K562 (cell line): ENCODE measurements around the gene CEP95. TPM values are rescaled to one million over a fixed set of nuclear protein-coding genes. Genes with fewer than 3 reads are reported as not detected.

Experiments used
- BRF2 ChIP-seq: IDR thresholded peaks from 3 replicates; pipeline ENCODE4 v1.6.1; 2011; ENCODE audit warnings: borderline replicate concordance, mild to moderate bottlenecking; ENCODE audit not compliant: insufficient read length, insufficient read depth
- GTF2F1 ChIP-seq: IDR thresholded peaks from 2 replicates; pipeline ENCODE4 v1.6.1; 2011; ENCODE audit warnings: low read depth, low read length, improper control_type of control experiment
- HNRNPL ChIP-seq: fragments of 200-400 bp; formaldehyde crosslinking; IDR thresholded peaks from 2 replicates; pipeline ENCODE4 v1.6.1; 2017; ENCODE audit warnings: low read depth, mild to moderate bottlenecking, low read length
- MXI1 ChIP-seq: IDR thresholded peaks from 2 replicates; pipeline ENCODE4 v1.6.1; 2011; ENCODE audit warnings: low read depth, mild to moderate bottlenecking, improper control_type of control experiment, low read length
- MYC ChIP-seq, 2 experiments: fragments of 250-450 bp in 1 of 2; sonication (Bioruptor Pico) in 1 of 2; IDR thresholded peaks; 2 replicates each; pipeline versions ENCODE4 v1.5.1 to v1.6.1; 2012 to 2021; ENCODE audit warnings: low read depth in 2 of 2, borderline replicate concordance in 1 of 2, improper control_type of control experiment in 1 of 2, low read length in 1 of 2, mild to moderate bottlenecking in 1 of 2, moderate library complexity in 1 of 2
- POLR2G ChIP-seq: fragments of 200-400 bp; formaldehyde crosslinking; IDR thresholded peaks from 2 replicates; pipeline ENCODE4 v1.6.1; 2017; ENCODE audit warnings: low read depth, mild to moderate bottlenecking, antibody characterized with exemption, low read length, moderate library complexity
- RBFOX2 ChIP-seq: fragments of 200-400 bp; formaldehyde crosslinking; IDR thresholded peaks from 2 replicates; pipeline ENCODE4 v1.6.1; 2017; ENCODE audit warnings: low read depth, mild to moderate bottlenecking, low read length, moderate library complexity
- RBM22 ChIP-seq: fragments of 200-400 bp; formaldehyde crosslinking; IDR thresholded peaks from 2 replicates; pipeline ENCODE4 v1.6.1; 2018; ENCODE audit warnings: low read length, low read depth; ENCODE audit not compliant: poor library complexity, severe bottlenecking
- RCOR1 ChIP-seq, 2 experiments: IDR thresholded peaks; 2 replicates each; pipeline ENCODE4 v1.6.1; 2012; ENCODE audit warnings: low read depth in 2 of 2, low read length in 2 of 2, borderline replicate concordance in 1 of 2, improper control_type of control experiment in 1 of 2
- SRSF9 ChIP-seq: fragments of 200-400 bp; formaldehyde crosslinking; IDR thresholded peaks from 2 replicates; pipeline ENCODE4 v1.6.1; 2017; ENCODE audit warnings: low read depth, low read length, borderline replicate concordance
- U2AF1 ChIP-seq: fragments of 200-400 bp; formaldehyde crosslinking; optimal IDR thresholded peaks from 2 replicates; pipeline ENCODE3; 2017; ENCODE audit warnings: mild to moderate bottlenecking, low read depth, low read length, moderate library complexity
- ZNF184 ChIP-seq: sonication (generic); formaldehyde crosslinking; IDR thresholded peaks from 2 replicates; pipeline ENCODE4 v1.5.0; 2020; ENCODE audit warnings: missing genetic modification reagents
- ZNF274 ChIP-seq: IDR thresholded peaks from 2 replicates; pipeline ENCODE4 v1.6.1; 2011; ENCODE audit warnings: low read depth, mild to moderate bottlenecking, low read length, moderate library complexity, borderline replicate concordance
- polyA plus RNA-seq, 8 experiments: library from polyadenylated mRNA; depleted of rRNA in 4 of 8; stranded (reverse) in 5 of 8; unstranded in 3 of 8; fragments of >200 nt; fragmentation: Nextera tagmentation in 2 of 8; fragmentation: Illumina TruSeq in 1 of 8; extraction: Ambion mirVana in 2 of 8; extraction: Trizol in 1 of 8; gene quantifications; 2 replicates each; pipeline versions ENCODE4 v1.2.1 to v1.2.3, GENCODE V29; 2011 to 2014; ENCODE audit warnings: inconsistent platforms in 1 of 8, missing spikeins in 1 of 8
- total RNA-seq, 7 experiments: library from RNA; depleted of rRNA in 6 of 7; stranded (reverse); fragments of >200 nt in 6 of 7; fragmentation: Illumina TruSeq in 2 of 7; extraction: Trizol in 2 of 7; gene quantifications; 2 replicates each; pipeline versions ENCODE4 v1.2.1 to v1.2.3, GENCODE V29; 2011 to 2021; ENCODE audit warnings: low replicate concordance in 1 of 7

Gene CEP95
- total and polyA plus RNA-seq, 9 of the 15 experiments (the other 6 are each of a cell fraction or from before 2014, with no cell fraction given) = 26.7 to 80.7 (median 56.9) TPM

- TF ChIP-seq HNRNPL = peak; percentile 16
- no peak for TF ChIP-seq SRSF9
- no peak for TF ChIP-seq ZNF274
- TF ChIP-seq U2AF1 = peak; percentile 43
- TF ChIP-seq MYC (IDR thresholded peaks at IDR 0.05; ENCODE audit: low read depth, low read length) = no peak
- TF ChIP-seq MYC (CRISPR knock-in tag; IDR thresholded peaks at IDR 0.05; ENCODE audit: borderline replicate concordance, low read depth) = no peak
- TF ChIP-seq BRF2 = no peak
- no peak for TF ChIP-seq RCOR1 (IDR thresholded peaks at IDR 0.05; ENCODE audit: borderline replicate concordance in 1 of 2, low read depth in 2 of 2, low read length in 2 of 2)
- 0 out of 2 replicates have a peak, but pooled peaks have one; percentile 8 for TF ChIP-seq MXI1
- peak; percentile 80 for TF ChIP-seq RBFOX2
- 0 out of 2 replicates have a peak, but pooled peaks have one; percentile 41 for TF ChIP-seq POLR2G
- TF ChIP-seq GTF2F1 = no peak
- peak; percentile 73 for TF ChIP-seq RBM22
- no peak for TF ChIP-seq ZNF184 (CRISPR knock-in tag)
These were observed 2.7 kb upstream of the CEP95 start (continued) for GRCh38 chr17:64503821-64504768.
